Daoy (cell line): ENCODE results near the gene UIMC1. TPM values are rescaled to one million over a fixed set of nuclear protein-coding genes. Genes with fewer than 3 reads are reported as not detected.

ENCODE experiments used
- DNase-seq: peaks from one replicate; pipeline ENCODE4 v3.0.0-alpha.2; 2015; ENCODE audit warnings: low read depth
- total RNA-seq: library from RNA; depleted of rRNA; stranded (reverse); fragments of >200 nt; shearing (Covaris generic); gene quantifications from 2 replicates; pipeline ENCODE4 v1.2.3, GENCODE V29; 2014

UIMC1 gene
- total RNA-seq, 1 experiment from 2014 or later, result 39.7 TPM

DNA sequence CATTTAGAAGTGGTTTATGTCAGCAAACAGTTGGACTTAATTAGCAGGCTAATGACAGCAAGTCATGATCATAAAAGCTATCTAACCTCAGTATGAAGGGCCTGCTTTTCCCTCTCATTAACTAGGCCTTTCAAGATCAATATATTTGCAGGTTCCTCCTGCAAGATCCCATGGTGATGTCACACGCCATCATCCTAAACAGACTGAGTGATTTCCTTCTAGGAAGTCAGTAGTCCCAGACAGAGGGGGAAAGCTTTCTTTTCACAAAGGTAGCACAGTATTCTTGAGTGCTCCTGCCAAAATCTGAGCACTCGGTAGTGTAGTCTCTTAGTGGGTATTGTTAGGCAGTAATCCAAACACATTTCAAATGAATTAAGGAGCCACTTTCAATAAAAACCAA, 52.5 kb downstream of the UIMC1 start:
- no peak for DNase-seq

DNA sequence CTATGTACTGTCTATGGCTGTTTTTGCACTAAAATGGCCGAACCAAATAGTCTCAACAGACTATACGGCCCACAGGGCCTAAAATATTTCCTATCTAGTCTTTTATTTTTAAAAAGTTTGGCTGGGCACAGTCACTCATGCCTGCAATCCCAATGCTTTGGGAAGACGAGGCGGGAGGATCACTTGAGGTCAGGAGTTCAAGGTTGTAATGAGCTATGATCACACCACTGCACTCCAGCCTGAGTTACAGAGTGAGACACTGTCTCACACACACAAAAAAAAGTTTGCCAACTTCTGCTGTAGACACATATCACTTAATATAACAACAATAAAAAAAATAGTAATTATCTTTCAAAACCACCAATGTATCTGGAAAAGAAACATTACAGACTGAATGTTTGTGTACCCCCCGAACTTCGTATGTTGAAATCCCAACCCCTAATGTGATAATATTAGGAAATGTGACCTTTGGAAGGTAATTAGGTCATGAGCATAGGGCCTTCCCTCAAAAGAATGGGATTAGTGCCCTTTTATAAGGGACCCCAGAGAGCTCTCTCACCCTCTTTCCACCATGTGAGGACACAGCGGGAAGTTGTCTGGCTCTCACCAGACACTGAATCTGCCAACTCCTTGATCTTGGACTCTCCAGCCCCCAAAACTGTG, 53.9 kb downstream of the UIMC1 start:
- DNase-seq, result no peak

DNA sequence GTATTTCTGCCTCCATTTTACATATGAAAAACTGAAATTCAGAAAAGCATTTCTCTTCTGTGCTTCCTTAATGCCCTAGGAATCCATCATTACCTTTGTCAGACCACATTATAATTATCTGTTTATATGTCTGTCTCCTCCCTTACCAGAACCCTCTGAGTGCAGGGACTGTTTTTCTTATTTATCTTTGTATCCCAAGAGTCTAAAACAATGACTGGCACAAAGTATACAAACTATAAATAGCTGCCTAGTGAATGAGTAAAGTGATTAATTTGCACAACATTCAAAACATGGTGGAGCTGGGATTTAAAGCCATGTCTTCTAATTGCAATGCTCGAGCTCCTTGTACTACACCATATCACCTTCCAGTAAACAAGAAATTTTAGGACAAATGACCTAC, 58.1 kb downstream of the UIMC1 start:
- DNase-seq, result no peak

DNA sequence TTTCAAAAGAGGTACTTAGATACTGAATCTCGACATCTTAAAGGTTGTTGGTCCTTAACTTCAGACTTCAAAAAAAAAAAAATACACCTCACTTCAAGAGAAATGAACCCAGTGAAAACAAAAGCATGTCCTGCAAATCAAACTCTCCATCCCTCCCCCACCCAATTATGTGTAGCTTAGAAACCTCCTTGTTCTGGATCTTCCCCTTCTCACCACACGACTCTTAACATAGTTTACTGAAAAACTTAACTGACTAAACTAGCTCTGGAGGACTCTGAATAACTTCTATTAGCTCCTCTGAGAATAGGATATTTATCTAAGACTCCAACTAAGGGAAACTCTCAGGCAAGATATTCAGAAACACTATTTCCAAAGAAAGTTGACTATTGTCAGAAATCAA, 58.7 kb downstream of the UIMC1 start:
- no peak for DNase-seq

DNA sequence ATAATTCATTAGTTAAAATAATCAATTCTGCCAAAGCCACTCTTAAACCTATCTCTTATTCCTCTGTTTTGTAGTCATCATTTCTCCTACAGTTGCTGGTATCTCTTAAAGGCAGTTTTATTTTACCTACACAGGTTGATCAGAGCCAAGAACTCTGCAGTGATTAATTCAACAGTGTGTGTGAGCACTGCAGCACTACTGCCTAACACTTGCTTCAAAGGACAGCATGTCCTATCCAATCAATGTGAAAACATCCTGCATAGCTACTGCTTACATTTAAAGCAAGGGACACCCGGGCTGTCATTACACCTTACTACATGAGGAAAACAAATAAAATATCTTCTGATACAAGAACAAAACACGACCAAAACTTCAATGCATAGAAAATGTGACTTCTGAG, 62.3 kb downstream of the UIMC1 start:
- no peak for DNase-seq

DNA sequence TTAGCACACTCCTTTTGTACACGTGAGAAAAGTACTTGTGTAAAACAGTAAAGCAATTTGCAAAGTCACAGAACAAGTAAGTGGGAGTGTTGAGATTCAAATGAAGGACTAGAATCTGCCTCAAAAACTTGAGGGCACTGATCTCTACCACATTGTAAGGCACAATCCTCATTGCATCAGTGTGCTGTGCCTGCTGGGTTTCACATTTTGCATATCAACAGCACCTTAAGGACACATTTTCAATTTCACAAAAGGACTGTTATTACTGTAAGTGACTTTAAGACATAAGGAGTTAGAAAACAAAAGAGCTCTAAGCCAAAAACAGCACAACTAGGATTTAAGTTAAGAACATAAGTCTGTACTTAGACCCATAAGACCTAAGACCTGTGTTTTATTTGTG, 62.8 kb downstream of the UIMC1 start:
- DNase-seq, result no peak

DNA sequence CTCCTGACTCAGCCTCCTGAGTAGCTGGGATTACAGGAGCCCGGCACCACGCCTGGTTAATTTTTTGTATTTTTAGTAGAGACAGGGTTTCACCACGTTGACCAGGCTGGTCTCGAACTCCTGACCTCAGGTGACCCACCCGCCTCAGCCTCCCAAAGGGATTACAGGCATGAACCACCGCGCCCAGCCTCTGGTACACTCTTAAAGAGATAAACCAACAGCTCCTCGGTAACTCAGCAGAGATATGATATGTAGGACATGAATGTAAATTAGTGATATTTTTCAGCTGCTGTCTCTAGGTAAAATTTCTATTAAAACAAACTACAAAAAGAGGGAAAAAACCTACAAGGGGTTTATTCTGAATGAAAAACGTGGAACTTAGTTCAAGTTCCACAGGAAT, 64.6 kb downstream of the UIMC1 start:
- no peak for DNase-seq

DNA sequence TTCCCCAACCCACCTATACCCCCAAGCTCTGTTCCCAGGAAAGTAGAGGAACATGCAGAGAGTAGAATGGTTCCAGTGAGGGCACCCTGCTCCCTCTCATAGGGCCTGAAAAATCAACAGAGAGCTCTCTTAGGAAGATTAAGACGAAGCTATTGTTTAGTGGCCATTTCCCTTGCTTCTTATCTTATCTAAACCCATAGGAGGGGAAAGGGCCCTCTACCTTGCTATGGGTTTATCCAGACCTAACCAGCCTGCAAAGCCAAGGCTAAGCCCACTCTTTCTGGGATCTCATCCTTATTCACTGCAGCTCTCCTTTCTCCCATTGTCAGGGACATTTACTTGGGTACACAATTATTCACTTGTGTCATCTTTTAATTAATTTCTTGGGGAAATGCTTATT, 68.1 kb downstream of the UIMC1 start:
- DNase-seq, result no peak

DNA sequence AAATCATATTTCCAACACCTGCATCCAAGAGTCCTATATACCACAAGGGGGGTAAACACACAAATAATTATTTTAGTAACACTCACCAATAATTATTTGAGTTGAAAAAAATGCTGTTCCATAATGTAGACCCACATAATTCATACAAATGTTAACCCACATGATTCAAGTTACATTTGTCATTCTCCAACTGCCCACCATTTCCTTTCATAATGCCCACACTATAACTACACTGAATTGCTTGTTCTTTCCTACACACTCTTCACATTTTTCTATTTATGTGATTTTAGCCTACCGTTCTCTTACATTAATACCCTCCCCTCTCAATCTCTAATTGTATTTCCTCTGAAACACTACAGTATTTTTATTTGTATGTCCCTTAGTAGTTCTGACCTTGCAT, 71.6 kb downstream of the UIMC1 start:
- DNase-seq, result no peak

DNA sequence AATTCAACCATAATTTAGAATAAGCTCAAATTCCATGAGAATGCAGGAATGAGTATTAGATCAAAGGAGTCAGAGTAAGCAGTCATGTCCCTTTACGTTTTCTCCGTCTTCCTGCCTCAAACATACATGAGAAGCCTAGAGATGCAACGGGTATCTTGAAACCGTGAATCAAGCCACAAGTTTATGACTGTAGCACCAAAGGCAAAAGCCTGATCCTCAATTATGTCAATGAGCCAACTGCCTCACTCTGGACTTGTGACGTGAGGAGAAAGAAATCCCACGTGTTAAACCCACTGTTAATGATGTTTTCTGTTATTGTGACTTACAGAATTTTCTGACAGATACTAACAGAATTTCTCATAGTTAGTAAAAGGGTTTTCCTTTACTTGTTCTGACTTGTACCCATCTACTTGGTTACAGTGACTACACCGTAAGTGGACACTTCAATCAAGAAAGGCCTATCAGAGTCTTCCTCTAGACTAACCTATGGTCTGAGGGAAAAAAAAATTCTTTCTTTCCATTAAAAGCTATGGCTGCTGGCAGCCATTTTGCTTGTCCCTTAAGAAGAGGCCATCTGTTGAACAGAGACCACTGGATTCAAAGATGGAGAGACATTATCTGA, 72.2 kb downstream of the UIMC1 start:
- no peak for DNase-seq

DNA sequence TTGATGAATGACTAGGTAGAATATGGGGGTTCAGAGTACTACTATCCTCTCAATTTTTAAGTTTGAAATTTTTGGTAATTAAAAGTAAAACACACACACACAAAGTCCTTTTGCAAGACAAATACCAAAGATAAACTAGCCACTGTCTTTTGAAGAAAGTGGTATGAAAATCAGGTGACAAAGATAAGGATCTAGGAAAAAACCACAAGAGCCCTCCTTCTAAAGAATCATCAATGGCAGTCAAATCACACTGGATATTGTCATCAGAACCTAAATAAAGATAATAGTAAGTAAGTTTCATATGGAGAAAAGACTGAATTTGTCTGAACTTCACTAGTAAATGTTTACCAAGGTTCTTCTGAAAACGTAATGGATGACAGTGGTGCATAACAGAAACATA, 76.9 kb downstream of the UIMC1 start:
- DNase-seq, result no peak

DNA sequence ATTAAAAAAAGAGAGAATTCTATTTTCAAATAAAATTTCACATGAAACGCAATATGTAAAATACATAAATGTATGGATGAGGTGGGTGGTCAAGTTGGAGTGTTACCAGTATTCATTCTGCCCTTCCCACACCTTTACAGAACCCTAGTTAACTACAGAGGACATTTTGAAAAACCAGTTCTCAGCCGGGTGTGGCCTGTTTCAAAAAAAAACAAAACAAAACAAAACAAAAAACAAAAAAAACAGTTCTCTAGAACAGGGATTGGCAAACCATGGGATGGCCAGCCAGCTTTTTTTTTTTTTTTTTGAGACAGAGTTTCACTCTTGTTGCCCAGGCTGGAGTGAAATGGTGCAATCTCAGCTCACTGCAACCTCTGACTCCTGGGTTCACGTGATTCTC, 79.0 kb downstream of the UIMC1 start:
- DNase-seq, result no peak

DNA sequence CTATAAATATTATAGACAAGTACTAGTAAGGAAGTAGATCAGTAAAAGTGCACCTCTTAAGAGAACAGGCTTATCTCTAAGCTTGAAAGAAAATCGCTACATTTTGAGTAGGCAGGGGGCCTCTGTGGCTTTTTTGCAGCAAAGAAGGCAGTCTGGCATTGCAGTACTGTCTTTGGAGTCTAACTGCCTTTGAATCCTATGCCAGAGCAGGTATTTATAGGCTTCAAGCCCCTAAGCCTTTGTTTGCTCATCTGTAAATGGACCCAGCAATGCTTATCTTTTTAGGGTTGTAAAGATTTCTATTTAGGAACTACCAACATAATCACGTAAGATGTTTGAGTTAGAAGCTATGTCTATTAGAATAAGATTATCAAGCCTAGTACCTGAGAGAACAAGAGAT, 83.8 kb downstream of the UIMC1 start:
- no peak for DNase-seq

DNA sequence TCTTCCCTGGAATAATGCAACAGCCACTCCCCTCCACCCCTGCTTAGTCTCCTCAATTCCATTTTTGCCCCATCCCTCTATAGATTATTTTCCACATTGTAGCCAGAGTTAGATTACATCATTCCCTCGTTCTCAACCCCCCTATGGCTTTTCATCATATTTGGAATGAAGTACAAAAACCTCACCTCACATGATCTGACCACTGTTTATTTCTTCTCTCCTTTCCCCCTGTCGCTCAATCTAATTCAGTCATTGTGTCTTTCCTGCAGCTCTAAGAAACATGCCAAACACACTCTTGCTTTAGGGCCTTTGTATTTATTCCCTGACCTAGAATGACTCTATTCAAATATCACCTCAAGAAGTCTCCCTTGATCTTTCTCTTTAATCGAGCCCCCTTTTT, 84.9 kb downstream of the UIMC1 start:
- DNase-seq, result no peak

DNA sequence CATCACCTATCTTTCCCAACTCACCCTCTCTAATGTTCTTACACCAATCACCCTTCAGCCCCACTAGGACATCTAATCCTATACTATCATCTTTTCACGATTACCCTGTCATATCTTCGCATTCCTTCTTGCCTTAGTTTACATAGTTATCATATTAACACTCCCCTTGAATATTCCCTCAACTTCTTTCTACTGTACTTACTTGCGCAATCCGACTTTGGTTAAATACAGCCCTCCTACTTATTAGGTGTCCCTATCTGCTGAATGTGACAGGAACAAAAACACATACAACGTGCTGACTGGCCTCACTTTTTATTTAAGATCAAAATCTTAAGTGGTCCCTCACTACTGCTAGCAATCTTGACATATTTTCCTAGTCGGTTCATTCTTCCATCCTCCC, 88.0 kb downstream of the UIMC1 start:
- DNase-seq, result no peak

DNA sequence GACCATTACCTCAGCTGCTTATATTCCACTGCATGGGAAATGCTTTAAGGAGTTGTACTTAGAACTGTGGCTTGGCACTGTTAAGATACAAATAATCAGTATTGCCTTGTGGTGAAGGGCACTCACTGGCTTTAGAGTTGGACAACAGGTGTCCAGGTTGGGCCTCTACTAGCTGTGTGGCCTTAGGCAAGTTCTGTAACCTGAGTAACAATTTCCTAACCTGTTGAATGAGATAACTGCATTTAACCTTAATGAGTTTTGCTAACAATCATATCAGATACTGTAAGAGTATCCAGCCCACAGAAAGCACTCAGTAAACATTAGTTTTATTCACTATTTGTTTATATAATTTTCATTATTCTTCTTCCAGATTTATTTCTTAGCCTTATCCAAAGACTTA, 90.2 kb downstream of the UIMC1 start:
- no peak for DNase-seq

DNA sequence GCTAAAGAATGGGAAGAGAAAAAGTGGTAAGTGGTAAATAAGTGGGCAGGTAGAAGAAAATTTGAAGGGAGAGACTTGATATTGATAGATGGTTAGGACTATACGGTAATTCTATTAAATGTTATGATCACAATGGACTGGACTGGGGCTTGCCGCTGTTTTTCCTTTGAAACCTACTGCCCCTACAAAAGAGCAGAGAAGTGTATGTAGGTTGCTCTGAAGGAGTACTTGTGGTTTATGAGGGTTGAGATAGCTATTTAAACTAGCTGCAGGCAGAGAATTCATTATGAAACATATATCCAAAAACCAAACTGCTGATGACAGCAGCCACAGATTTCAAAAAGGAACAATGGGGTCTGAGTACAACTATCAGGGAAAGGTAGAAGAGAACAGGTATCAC, 90.7 kb downstream of the UIMC1 start:
- no peak for DNase-seq

DNA sequence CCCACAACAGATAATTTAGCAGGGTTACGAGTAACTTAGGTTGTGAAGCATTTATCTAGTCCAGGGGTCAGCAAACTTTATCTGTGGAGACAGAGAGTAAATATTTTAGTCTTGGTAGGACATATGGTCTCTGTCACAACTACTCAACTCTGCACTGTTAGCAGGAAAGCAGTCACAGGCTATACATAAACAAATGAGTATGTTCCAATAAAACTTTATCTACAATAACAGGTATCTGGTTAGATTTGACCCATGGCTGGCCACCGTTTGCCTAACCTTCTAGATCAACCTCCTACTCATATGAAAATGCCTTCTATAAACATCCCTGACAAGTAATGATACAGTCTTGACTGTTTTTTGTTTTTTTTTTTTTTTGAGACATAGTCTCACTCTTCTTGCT, 94.5 kb downstream of the UIMC1 start:
- no peak for DNase-seq

DNA sequence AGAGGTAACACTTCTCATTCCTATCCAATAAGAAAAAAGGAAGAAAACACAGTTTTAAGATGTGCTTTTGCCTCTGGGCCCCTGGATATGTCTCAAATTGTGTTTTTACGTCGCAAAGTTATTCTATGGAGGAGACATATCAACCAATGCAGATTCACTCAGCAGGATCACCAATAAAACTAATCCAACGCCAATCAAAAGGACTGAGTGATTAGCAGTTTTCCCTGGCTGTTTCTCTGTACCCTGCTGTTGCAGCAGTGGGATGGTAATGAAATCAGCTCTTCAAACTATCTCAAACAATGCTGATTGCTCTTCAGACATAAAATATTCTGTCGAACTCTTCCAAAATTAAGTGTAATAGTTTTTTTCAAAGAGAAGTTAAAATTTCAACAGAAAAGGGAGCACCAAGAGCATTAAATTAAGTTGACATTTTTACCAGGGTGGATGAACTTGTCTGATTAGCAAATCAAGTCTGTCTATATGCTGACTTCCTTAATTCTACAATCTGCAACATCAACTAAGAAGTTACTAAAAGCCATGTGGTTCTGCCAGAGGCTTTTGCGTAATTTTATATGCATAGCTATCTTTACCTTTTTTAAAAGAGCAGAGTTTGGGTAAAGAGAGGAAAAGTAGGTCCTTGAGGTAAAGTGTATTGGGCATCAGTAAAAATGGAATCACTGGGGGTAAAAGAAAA, 97.8 kb downstream of the UIMC1 start:
- DNase-seq, result no peak

DNA sequence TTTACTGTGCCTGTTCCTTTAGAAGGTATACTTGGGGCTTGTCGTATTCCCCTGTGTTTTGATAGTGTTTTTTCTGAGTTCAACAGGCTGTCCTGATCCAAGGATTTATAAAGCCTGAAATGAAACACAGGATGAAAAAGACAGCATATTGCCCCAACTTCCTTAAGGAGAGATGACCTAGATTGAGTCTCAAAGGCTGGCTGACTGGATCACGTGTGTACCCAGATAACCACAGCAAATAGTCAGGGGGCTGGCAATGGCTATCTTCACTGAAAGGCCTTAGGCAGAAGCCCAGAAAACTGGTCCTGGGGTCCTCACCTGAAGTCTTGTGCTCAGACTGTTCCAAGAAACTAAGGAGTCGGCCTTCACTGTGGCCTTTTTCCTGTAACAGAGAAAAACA, 99.8 kb downstream of the UIMC1 start:
- DNase-seq, result no peak

DNA sequence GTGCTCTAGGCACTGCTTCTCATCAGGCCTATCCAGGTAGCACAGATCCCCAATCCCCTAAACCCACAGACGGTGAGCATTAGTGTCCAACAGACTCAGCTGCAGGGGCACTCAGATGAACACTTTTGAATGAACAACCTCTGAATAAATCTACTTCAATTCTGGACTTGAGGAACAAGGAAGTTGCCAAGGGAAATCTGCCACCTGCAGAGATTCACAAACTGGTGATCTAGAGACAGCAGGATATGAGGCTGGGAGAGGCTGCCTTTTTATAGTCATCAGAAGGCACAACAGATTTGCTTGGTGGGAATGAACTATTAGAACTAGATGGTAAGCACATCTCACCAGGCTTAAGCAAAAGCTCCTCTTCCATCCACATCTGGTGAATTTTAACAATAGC, 100.5 kb downstream of the UIMC1 start:
- no peak for DNase-seq

DNA sequence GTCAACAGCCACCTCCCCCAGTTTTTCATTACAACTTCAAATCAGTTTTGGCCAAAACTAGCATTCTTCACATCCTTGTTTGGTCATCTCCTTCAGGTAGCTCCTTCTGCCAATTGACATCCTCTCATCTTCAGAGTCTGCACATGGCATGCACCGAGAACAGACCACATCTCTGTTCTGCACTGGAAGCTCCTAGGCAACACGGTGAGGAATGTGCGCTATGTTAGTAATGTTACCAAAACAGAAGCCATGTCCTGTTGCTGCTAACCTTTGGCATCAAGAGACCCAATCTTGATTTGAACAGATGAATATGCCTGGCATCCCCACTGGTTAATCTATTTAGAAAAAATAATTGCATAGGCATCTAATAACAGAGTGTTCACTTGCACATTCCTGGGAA, 102.3 kb downstream of the UIMC1 start:
- DNase-seq, result no peak

DNA sequence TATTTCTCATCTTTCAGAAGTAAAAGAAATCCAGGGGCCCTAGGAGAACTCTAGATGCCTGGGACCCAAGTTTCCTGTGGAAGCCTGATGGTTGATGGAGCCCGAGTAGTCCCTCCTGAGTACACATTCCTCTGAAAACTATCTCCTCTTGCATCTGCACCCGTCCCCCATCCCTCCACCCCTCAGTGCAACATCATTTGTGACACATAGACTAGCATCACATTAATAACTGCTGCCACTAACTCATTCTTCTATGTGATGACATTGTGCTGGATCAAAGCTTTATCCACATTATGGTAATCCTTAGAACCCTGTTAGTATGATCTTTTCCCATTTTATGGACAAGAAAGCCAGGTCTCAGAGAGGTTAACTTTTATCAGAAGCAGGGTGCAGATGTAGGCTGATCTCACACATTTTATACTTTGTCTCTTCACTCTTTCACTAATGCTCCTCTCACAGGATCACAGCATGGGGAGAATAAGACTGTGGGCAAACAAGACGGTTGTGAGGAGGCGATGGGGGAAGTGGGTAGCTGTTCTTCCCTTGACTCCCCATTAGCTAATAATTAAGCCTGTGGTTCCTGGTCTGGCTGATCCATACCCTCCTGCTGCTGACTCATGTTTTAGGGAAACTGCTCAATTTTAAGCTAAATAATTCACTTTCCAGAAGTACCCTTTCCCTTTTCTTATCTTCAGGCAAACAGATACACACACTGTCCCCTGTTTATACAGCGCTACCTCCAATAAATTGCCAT, 103.5 kb downstream of the UIMC1 start:
- no peak for DNase-seq
